ENCODE results near the gene GANAB.

GANAB gene

GRCh38 chr11:62595124-62595523 is 51.3 kb downstream of the GANAB start:
- H2AFZ ChIP-seq (ENCODE audit: insufficient read depth, low read length, poor library complexity): no peak overlapping the region
- H2AK5ac ChIP-seq (ENCODE audit: low read length): no peak overlapping the region
- no peaks in the 10 kb centered on the region for H3K79me2 ChIP-seq (ENCODE audit: control insufficient read depth, insufficient read depth, low read length, poor library complexity)
- no peak overlapping the region for H3K4me3 ChIP-seq (ENCODE audit: low read depth, low read length)
- H2BK12ac ChIP-seq (ENCODE audit: low read length): no peak overlapping the region
- H3K79me1 ChIP-seq (ENCODE audit: low read length): peaks cover 2% of the 10 kb centered on the region
- H3K4ac ChIP-seq (ENCODE audit: low read depth, low read length): no peak overlapping the region
- H2BK5ac ChIP-seq (ENCODE audit: low read depth, low read length, poor library complexity): no peak overlapping the region
- no peak overlapping the region for H3K27ac ChIP-seq (ENCODE audit: low read depth, low read length)
- H3K27me3 ChIP-seq (ENCODE audit: insufficient read depth, low read length): no peaks in the 10 kb centered on the region
- H4K91ac ChIP-seq (ENCODE audit: low read depth, low read length): no peak overlapping the region
- no peak overlapping the region for H3K23ac ChIP-seq (ENCODE audit: low read length)
- no peak overlapping the region for H2BK120ac ChIP-seq (ENCODE audit: insufficient read depth, low read length, poor library complexity)
- no peak overlapping the region for H4K8ac ChIP-seq (ENCODE audit: low read depth, low read length)
- peaks cover 3% of the 10 kb centered on the region for H3K9me3 ChIP-seq (ENCODE audit: insufficient read depth, low read depth, low read length)
- DNase-seq: no peak
- no peak overlapping the region for H3K18ac ChIP-seq (ENCODE audit: low read length)
- WGBS (ENCODE audit: extremely low coverage, insufficient coverage, insufficient read length): no CpG with 5 or more reads among the region's 8 CpGs
- H4K12ac ChIP-seq (ENCODE audit: low read depth, low read length): no peak overlapping the region
- H3K4me2 ChIP-seq (ENCODE audit: low read length): no peak overlapping the region
- H3K9ac ChIP-seq (ENCODE audit: low read length): no peak overlapping the region
- no peak overlapping the region for H3K14ac ChIP-seq (ENCODE audit: low read length)
- H3K4me1 ChIP-seq (ENCODE audit: control insufficient read depth in 1 of 2, insufficient read depth in 2 of 2, low read length in 2 of 2): peaks cover 6 to 14% of the 10 kb centered on the region in 2 experiments
- peaks cover 50 to 63% of the 10 kb centered on the region in 2 experiments for H3K36me3 ChIP-seq (ENCODE audit: control insufficient read depth in 1 of 2, insufficient read depth in 2 of 2, low read length in 2 of 2)

- no peak overlapping the region for H2BK12ac ChIP-seq (ENCODE audit: low read length)
- no peak overlapping the region for H3K23ac ChIP-seq (ENCODE audit: low read length)
- no peak overlapping the region for H3K14ac ChIP-seq (ENCODE audit: low read length)
- H3K9me3 ChIP-seq (ENCODE audit: insufficient read depth, low read depth, low read length): peaks cover 3% of the 10 kb centered on the region
- H2BK5ac ChIP-seq (ENCODE audit: low read depth, low read length, poor library complexity): no peak overlapping the region
- no peak overlapping the region for H2BK120ac ChIP-seq (ENCODE audit: insufficient read depth, low read length, poor library complexity)
- H3K4me1 ChIP-seq (ENCODE audit: control insufficient read depth in 1 of 2, insufficient read depth in 2 of 2, low read length in 2 of 2): peaks cover 3 to 9% of the 10 kb centered on the region in 2 experiments
- peak overlapping the region; percentile 10 for H3K4me3 ChIP-seq (ENCODE audit: low read depth, low read length)
- peak; percentile 60 to 76 for DNase-seq
- peaks cover 2% of the 10 kb centered on the region for H3K79me1 ChIP-seq (ENCODE audit: low read length)
- H3K27ac ChIP-seq (ENCODE audit: low read depth, low read length): no peak overlapping the region
- H3K18ac ChIP-seq (ENCODE audit: low read length): no peak overlapping the region
- H2AK5ac ChIP-seq (ENCODE audit: low read length): no peak overlapping the region
- H3K36me3 ChIP-seq (ENCODE audit: control insufficient read depth in 1 of 2, insufficient read depth in 2 of 2, low read length in 2 of 2): peaks cover 45 to 57% of the 10 kb centered on the region in 2 experiments
- no peaks in the 10 kb centered on the region for H3K27me3 ChIP-seq (ENCODE audit: insufficient read depth, low read length)
- H3K9ac ChIP-seq (ENCODE audit: low read length): peak overlapping the region; percentile 49
- no peak overlapping the region for H4K8ac ChIP-seq (ENCODE audit: low read depth, low read length)
- no peak overlapping the region for H2AFZ ChIP-seq (ENCODE audit: insufficient read depth, low read length, poor library complexity)
- H3K79me2 ChIP-seq (ENCODE audit: control insufficient read depth, insufficient read depth, low read length, poor library complexity): no peaks in the 10 kb centered on the region
- no peak overlapping the region for H3K4me2 ChIP-seq (ENCODE audit: low read length)
- H3K4ac ChIP-seq (ENCODE audit: low read depth, low read length): no peak overlapping the region
- H4K91ac ChIP-seq (ENCODE audit: low read depth, low read length): no peak overlapping the region
- no CpG with 5 or more reads among the region's 13 CpGs for WGBS (ENCODE audit: extremely low coverage, insufficient coverage, insufficient read length)
- no peak overlapping the region for H4K12ac ChIP-seq (ENCODE audit: low read depth, low read length)
Measured at GRCh38 chr11:62593434-62594044, 52.9 kb downstream of the GANAB start.

- no CpG with 5 or more reads among the region's 8 CpGs for WGBS (ENCODE audit: extremely low coverage, insufficient coverage, insufficient read length)
- no peaks in the 10 kb centered on the region for H3K79me2 ChIP-seq (ENCODE audit: control insufficient read depth, insufficient read depth, low read length, poor library complexity)
Measured at GRCh38 chr11:62592989-62593421, 53.4 kb downstream of the GANAB start.

GRCh38 chr11:62592146-62592815 is 54.1 kb downstream of the GANAB start:
- H2BK12ac ChIP-seq (ENCODE audit: low read length): no peak overlapping the region
- no peak overlapping the region for H3K14ac ChIP-seq (ENCODE audit: low read length)
- no peak overlapping the region for H4K12ac ChIP-seq (ENCODE audit: low read depth, low read length)
- no peak overlapping the region for H3K4ac ChIP-seq (ENCODE audit: low read depth, low read length)
- peaks cover 34 to 49% of the 10 kb centered on the region in 2 experiments for H3K36me3 ChIP-seq (ENCODE audit: control insufficient read depth in 1 of 2, insufficient read depth in 2 of 2, low read length in 2 of 2)
- no peaks in the 10 kb centered on the region for H3K79me2 ChIP-seq (ENCODE audit: control insufficient read depth, insufficient read depth, low read length, poor library complexity)
- no peak for DNase-seq
- peak overlapping the region; percentile 81 for H3K4me2 ChIP-seq (ENCODE audit: low read length)
- H2BK5ac ChIP-seq (ENCODE audit: low read depth, low read length, poor library complexity): no peak overlapping the region
- peak overlapping the region; percentile 40 for H4K91ac ChIP-seq (ENCODE audit: low read depth, low read length)
- no peak overlapping the region for H3K18ac ChIP-seq (ENCODE audit: low read length)
- no peaks in the 10 kb centered on the region for H3K27me3 ChIP-seq (ENCODE audit: insufficient read depth, low read length)
- H3K9me3 ChIP-seq (ENCODE audit: insufficient read depth, low read depth, low read length): peaks cover 3% of the 10 kb centered on the region
- peaks cover 3 to 9% of the 10 kb centered on the region in 2 experiments for H3K4me1 ChIP-seq (ENCODE audit: control insufficient read depth in 1 of 2, insufficient read depth in 2 of 2, low read length in 2 of 2)
- peak overlapping the region; percentile 45 for H3K27ac ChIP-seq (ENCODE audit: low read depth, low read length)
- H2AK5ac ChIP-seq (ENCODE audit: low read length): no peak overlapping the region
- no peak overlapping the region for H2AFZ ChIP-seq (ENCODE audit: insufficient read depth, low read length, poor library complexity)
- peak overlapping the region; percentile 13 for H3K4me3 ChIP-seq (ENCODE audit: low read depth, low read length)
- H2BK120ac ChIP-seq (ENCODE audit: insufficient read depth, low read length, poor library complexity): no peak overlapping the region
- no peak overlapping the region for H3K23ac ChIP-seq (ENCODE audit: low read length)
- H4K8ac ChIP-seq (ENCODE audit: low read depth, low read length): peak overlapping the region; percentile 36
- peak overlapping the region; percentile 24 for H3K9ac ChIP-seq (ENCODE audit: low read length)
- WGBS (ENCODE audit: extremely low coverage, insufficient coverage, insufficient read length): no CpG with 5 or more reads among the region's 17 CpGs
- peaks cover 2% of the 10 kb centered on the region for H3K79me1 ChIP-seq (ENCODE audit: low read length)

More at GRCh38 chr11:62592989-62593421, 53.4 kb downstream of the GANAB start:
- Histone ChIP-seq H3K4me3 (ENCODE audit: low read depth, low read length) (no peak overlapping the region), H3K27me3 (ENCODE audit: insufficient read depth, low read length) (no peaks in the 10 kb centered on the region), H4K8ac (ENCODE audit: low read depth, low read length) (no peak overlapping the region), H4K12ac (ENCODE audit: low read depth, low read length) (no peak overlapping the region), H2BK120ac (ENCODE audit: insufficient read depth, low read length, poor library complexity) (no peak overlapping the region), H2BK5ac (ENCODE audit: low read depth, low read length, poor library complexity) (no peak overlapping the region), H3K4me1 (ENCODE audit: control insufficient read depth in 1 of 2, insufficient read depth in 2 of 2, low read length in 2 of 2) (peaks cover 3 to 9% of the 10 kb centered on the region in 2 experiments), H2AK5ac (ENCODE audit: low read length) (no peak overlapping the region), H2BK12ac (ENCODE audit: low read length) (no peak overlapping the region), H3K4ac (ENCODE audit: low read depth, low read length) (no peak overlapping the region), H3K14ac (ENCODE audit: low read length) (no peak overlapping the region), H3K23ac (ENCODE audit: low read length) (no peak overlapping the region), H3K79me1 (ENCODE audit: low read length) (peaks cover 2% of the 10 kb centered on the region), H3K4me2 (ENCODE audit: low read length) (no peak overlapping the region), H3K27ac (ENCODE audit: low read depth, low read length) (no peak overlapping the region), H3K18ac (ENCODE audit: low read length) (no peak overlapping the region), H3K36me3 (ENCODE audit: control insufficient read depth in 1 of 2, insufficient read depth in 2 of 2, low read length in 2 of 2) (peaks cover 41 to 53% of the 10 kb centered on the region in 2 experiments), H4K91ac (ENCODE audit: low read depth, low read length) (no peak overlapping the region), H3K9me3 (ENCODE audit: insufficient read depth, low read depth, low read length) (peaks cover 3% of the 10 kb centered on the region), H3K9ac (ENCODE audit: low read length) (no peak overlapping the region), H2AFZ (ENCODE audit: insufficient read depth, low read length, poor library complexity) (no peak overlapping the region)
- DNase-seq: no peak
